ENCODE results near the gene TFF3. TPM values are rescaled to one million over a fixed set of nuclear protein-coding genes. Genes with fewer than 3 reads are reported as not detected.

Gene TFF3
- polyA plus RNA-seq, 5 donors, result 6.2 to 22.5 (median 13.1) TPM

GRCh38 chr21:42291003-42291750 is 24.0 kb downstream of the TFF3 start:
- no peak for DNase-seq

GRCh38 chr21:42290505-42290904 is 24.7 kb downstream of the TFF3 start:
- DNase-seq, result no peak

GRCh38 chr21:42289926-42290325 is 25.3 kb downstream of the TFF3 start:
- DNase-seq, result no peak

DNA sequence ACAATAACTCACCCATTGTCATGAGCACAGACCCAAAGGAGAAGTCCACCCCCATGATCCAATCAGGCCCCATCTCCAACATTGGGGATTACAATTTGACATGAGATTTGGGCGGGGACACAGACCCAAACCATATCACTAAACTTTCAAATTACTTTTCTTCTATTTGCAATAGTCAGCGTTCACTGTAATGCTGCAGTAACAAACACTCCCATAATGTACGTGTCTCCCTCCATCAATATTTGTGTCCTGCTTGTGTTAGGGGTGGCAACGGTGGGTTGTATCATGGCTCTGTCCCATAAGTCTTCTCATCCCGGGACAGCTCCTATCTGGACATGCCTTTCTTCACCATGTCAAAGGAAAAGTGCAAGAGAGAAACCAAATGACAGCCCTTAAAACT is 26.2 kb downstream of the TFF3 start:
- no peak for DNase-seq

DNA sequence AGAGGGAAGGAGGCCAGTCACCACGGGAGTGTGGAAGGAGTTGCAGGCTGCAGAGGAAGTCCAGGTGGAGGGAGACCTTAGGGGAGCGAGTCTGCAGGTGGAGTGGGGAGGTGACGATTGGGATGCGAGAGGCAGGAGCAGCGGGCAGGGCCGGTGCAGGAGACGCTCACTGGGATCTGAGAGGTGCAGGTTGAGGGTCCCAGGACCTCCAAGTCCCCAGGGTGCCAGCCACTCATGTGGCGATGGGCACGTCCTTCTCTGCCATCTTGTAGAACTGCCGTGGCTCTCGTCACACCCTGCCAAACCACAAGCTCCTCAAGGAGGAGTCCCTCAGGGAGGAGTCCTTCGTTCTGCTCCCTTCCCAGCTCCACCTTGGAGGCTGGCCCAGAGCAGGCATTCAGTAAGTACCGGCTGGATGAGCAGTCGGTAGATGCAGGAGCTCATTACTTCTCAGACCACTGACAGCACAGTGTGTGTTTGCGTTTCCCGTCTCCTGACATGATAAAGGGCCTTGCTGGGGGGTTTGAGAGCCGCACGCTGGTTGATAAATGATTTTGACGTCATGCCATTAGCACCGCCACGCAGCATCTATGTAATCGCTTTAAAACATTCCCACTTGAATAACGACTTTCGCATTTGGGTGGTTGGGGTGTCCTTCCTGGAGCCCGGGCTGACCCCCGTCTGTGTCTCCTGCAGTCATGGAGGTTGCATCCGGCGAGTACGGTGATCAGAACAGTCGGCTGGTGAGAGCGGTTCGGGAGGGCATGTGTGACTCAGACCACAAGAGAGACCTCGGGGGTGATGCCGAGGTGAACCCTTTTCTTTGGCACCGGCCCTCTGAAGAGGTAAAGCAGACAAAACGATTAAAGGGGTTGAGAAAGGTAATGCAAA is 27.8 kb downstream of the TFF3 start:
- no peak for DNase-seq

DNA sequence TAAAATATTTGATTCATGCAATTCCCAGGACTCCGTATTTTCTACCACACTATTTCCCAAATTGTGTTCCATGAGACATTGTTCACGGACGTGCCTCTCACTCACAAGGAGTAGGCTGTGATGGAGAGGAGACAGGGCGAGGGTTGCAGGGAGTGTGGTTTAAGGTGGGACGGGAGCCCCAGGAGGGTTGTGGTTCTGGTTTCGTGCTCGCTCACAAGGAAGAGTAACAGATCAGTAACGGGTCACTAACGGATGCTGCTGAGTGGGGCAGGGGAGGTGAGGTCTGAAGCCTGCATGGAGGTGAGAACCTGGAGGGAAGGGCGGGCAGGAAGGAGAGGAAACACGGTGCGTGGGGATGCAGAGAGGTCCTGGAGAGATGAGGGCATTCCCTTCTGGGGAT is 28.8 kb downstream of the TFF3 start:
- DNase-seq, result no peak

DNA sequence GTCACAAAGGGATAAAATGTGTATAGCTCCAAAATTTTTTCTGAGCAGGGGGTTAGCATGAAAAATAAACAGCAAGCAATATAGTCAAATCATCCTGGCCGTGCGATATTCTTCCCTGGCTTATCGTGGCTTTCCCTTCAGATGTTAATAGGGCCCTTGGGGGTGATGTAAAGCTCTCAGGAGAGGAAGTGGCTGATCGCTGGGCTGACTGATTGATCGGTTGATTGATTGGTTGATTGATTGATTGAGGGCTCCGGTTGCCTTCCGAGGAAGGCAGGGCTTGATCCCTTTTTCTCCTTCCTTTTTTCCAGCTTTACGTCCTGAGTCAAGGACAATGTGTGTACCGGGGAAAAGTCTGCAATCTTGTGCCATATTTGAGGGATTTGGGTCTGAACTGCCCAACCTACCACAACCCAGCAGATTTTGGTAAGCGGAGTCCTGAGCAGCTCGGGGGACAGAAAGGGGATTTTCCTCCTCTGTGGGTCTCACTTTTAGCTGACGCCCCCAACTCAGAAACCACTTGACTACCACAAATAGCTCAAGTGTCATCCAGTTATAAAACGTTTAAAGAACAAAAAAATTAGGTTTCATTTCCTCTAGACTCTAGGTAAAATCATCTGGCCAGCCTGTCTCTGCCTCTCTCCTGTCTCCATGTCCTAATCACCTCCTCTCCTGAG is 29.5 kb downstream of the TFF3 start:
- DNase-seq, result no peak

DNA sequence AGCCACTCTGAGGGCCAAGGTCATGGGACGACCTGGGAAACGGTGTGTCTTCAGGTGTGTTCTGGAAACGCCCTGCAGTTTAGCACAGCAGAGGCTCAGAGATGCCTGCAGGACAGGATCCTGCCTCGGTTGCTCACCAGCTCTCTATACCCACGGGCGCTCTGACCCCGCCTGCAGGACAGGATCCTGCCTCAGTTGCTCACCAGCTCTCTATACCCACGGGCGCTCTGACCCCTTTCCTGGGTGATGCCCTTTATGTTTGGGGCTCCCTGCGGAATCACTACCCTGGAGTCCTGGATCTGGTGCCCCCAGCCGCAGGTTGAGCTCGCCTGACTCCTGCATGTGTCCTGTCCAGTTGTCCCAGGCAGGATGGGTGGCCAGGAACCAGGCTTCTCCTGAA is 32.5 kb downstream of the TFF3 start:
- DNase-seq, result no peak

- DNase-seq, result no peak
Observed at GRCh38 chr21:42282021-42282420, 33.2 kb downstream of the TFF3 start.

DNA sequence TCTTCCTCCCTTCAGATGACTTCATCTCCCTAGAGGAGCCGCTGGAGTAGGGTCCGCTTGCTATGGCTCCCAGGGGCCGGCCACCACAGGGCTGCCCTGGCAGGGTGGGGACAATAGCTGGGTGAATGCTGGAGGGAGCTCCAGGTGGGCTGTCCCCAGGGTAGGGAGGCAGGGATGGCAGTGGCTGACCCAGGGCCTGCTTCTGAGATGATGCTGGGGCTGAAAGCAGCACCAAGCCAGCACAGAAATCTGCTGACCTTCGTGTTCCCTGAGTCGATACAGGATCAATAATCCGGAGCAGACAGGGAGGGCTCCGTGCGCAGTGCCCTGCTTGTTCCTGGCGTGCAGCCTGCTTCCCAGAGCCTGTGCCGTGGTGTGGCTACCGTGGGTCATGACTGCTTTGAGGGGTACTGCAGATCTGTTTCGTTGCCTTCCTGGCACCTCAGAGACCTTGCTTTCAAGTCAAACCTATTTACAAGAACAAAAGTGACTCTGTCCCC is 34.0 kb downstream of the TFF3 start:
- DNase-seq, result no peak

DNA sequence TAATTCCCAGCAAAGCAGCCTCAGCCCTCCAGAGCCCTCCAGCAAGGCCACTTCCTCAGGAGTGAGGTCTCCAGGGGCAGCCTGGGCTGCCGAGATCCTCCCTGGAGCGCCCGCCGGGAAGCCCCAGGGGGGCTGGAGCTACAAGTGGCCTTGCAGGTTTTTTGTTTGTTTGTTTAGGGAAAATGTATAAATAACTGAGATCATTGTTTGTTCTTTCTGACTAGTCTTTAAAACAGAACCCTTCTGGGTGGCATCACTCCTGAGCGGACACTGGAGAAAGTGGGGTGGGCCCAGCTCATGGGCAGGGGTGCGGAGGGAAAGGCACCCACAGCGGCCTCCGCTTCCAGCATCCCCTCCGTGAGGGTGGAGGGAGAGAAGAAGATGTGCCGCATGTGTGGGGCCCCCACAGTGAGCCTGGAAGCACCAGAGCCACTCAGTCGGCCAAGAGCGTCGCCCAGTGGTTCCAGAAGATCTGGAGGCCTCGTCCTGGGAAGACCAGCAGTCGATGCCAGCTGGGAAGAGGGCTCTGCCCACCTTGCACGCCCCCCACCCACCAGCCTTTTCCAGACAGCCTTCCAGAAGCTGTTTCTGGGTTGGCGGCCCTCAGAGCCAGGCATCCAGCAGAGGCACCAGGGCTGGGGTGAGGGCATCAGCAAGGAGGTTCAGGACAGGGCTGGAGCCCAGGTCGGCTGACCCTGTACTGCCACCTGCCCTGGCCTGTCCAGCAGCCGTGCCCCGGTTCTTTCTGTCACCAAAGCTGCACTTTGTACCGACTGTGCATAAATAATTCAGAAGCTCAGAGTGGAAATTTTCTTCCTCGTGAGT is 34.6 kb downstream of the TFF3 start:
- DNase-seq, result no peak

DNA sequence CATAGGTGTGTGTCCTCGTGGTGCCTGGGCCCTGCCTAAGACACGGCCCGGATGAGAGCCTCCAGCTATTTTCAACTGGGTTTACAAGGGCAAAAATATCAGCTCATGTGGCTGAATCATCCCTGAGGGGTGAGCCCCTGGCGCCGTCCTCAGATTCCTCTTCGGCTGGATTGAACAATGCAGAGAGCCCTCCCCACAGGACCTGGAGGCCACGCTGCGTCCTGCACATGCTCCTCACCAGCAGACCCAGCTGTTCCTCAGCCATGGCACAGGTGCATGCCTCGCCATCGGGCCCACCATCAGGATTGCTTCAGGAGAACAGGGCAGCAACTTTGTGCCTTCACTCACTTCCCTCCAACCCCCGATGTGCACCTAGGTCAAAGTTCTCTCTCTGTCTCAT is 35.3 kb downstream of the TFF3 start:
- no peak for DNase-seq

DNA sequence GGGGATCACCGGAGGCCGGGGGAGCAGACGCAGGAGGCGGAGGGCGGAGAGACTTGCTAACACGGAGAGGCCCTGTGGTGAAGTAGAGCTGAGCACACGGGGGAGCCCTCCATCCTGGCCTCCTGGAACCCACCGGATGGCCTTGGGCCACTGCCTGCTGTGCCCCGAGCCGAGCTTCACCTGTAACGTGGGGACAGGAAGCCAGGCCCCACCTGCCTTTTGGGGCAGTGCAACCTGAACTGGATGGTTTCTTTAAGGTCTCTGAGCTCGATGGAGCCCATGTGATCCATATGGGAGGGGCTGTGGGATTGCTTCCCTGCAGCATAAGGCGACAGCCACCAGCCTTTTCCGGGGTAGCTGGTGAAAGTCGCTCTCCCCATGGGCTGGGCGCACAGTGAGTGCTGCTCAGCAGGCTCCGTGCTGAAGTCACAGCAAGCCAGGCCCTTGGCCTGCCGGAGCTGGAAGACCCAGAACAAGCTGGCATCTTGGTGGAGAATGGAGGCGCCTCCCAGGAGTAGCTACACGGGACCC is 35.8 kb downstream of the TFF3 start:
- no peak for DNase-seq

- no peak for DNase-seq
Observed at GRCh38 chr21:42278451-42279149, 36.6 kb downstream of the TFF3 start.

GRCh38 chr21:42277593-42277992 is 37.6 kb downstream of the TFF3 start:
- DNase-seq, result no peak

- no peak for DNase-seq
Observed at GRCh38 chr21:42276526-42277154, 38.6 kb downstream of the TFF3 start.

DNA sequence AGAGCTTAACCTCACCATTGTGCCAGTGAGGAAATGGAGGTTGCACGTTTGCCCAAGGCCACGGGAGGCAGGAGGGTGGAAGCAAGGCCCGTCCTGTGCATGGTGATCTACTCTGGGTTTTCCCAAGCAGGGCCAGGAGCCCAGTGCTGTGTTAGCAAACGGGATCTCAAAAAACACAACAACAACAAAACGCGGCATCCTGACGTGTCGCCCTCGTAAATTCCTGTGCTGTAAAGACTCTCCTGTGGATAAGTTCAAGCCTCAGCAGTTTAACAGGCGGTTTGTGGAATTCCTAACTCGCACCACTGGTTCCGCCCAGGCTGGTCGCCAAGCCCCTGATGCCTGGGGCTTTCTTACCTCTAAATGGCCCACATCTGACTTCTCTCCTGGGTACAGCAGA is 39.1 kb downstream of the TFF3 start:
- DNase-seq, result no peak

DNA sequence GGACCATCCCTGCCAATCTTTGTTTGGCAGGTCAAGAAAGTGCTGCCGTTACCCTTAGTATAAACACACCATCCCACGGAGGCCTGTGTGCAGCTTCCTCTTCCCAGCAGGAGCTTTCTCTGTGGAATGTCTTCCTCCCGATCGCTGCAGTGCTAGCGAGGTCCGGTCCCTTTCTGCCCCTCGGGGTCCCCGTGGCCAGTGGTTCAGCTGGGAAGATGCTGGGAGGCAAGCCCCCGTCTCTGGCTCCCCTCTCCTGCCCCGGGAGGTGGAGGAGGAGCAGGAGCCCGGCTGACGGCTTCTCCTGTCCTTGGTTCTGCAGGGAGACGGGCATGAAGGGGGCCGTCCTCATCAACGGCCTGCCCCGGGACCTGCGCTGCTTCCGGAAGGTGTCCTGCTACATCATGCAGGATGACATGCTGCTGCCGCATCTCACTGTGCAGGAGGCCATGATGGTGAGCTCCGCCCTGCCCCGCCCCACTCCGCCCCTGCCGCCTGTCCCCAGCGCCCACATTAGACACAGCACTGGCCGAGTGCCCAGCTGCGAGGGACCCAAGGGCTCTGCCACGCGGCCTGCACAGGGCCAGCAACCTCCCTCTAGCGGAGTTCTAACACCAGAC is 42.1 kb downstream of the TFF3 start:
- no peak for DNase-seq

DNA sequence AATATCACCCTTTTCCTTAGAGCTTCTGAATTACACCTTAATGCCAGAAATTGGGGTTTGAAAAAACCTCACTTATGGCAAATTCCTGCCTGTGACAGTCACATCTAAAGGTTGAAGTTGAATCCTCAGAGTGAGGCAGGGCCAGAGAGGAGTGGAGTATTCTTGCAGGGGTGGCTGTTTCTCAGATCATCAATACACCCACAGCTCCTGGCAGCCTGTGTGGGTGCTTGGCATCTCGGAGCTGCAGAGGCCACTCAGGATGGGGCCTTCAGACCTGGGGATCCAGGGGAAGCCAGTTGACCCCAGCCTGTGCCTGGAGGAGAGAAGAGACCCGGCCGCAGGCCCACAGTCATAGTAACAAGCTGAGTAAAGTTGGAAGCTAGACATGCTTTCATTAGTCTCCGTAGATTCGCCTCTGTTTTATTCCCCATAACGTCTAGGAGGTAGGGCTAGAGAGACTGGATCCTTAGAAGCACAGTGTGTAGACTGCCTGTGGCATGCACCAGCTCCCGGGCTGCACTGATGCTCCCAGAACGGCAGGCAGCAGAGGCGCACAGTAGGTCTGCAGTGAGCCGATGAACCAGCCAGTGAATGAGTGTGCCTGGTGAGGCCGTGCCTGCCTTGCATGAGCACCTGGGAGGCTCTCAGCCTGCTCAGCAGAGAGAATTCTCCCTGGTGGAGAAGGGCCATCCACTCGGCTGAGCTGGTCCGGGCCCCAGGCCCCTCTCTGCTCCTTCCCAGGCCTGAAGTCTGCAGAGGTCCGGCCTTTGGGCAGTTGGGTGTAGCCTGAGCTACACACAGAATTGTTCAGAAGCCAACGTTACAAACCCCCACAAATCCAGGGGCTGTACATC is 42.9 kb downstream of the TFF3 start:
- no peak for DNase-seq

All from right lung (tissue), 5 donors.